B cell (primary cell): Measurements from ENCODE around the gene SPTA1.

Source experiments
- CTCF ChIP-seq: fragments of 200-600 bp; IDR thresholded peaks from one replicate; pipeline ENCODE4 v1.8.0; 2022; ENCODE audit warnings: antibody characterized with exemption, mild to moderate bottlenecking
- EZH2 ChIP-seq: IDR thresholded peaks from 2 replicates; pipeline ENCODE4 v1.6.1; 2012; ENCODE audit warnings: borderline replicate concordance, low read depth, mild to moderate bottlenecking, moderate library complexity, low read length; ENCODE audit not compliant: insufficient read depth, poor library complexity, severe bottlenecking

- TF ChIP-seq CTCF (no peak), EZH2 (no peak)
Observed at GRCh38 chr1:158724442-158724841, 37.9 kb upstream of the SPTA1 start.
